Uterus (tissue), 2 donors: ENCODE data around the gene COL4A4.

Source experiments
- POLR2A ChIP-seq, 2 donors: fragments of 450-650 bp; IDR thresholded peaks; one replicate each; pipeline ENCODE4 v1.6.1; 2016; ENCODE audit warnings: antibody characterized with exemption in 2 of 2, mild to moderate bottlenecking in 1 of 2, moderate library complexity in 1 of 2
- TF ChIP-seq, protein P1 (sequence below), 4 experiments: fragments of 200-600 bp in 2 of 4; fragments of 450-650 bp in 2 of 4; sonication (generic) in 2 of 4; IDR thresholded peaks; one replicate each; pipeline ENCODE4 v1.5.1; 2016 to 2019; ENCODE audit warnings: antibody characterized with exemption in 4 of 4, mild to moderate bottlenecking in 2 of 4, moderate library complexity in 1 of 4

DNA sequence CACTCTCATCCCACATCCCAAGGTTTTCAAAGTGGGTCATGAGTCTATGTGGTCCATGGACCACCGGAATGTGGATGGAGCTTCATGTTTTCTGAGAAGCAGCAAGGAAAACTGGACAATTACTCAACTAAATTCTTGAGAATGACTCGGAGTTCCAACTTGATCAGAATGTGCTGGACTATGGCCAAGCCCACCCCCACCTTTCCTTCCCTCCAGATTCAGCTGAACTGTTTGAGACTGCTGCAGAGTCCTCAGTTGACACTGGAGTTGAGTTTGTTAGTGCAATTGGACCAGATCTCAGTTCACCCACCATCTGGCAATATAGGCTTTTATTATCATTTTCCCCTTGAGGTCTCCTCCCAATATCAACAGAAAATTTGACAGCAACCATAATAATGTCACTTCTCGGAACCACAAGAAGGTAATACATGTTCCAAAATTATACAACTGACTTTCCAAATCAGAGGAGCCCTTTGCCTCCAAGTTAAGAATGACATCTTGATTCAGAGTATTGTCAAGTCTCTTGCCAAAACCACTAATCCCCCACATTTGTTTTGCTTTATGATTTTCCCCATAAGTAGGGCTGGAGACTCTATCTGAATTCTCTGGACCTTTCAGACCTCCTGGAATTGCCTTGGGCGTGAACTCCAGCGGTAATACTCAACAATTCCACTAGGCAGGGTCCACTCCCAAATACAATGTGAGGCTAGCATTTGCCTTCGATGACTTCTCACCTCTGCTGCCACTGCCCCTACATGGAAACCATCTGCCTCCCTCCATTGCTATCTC is 8.8 kb downstream of the COL4A4 start:
- no peak for TF ChIP-seq POLR2A (IDR thresholded peaks at IDR 0.05)
- TF ChIP-seq, protein P1, sequence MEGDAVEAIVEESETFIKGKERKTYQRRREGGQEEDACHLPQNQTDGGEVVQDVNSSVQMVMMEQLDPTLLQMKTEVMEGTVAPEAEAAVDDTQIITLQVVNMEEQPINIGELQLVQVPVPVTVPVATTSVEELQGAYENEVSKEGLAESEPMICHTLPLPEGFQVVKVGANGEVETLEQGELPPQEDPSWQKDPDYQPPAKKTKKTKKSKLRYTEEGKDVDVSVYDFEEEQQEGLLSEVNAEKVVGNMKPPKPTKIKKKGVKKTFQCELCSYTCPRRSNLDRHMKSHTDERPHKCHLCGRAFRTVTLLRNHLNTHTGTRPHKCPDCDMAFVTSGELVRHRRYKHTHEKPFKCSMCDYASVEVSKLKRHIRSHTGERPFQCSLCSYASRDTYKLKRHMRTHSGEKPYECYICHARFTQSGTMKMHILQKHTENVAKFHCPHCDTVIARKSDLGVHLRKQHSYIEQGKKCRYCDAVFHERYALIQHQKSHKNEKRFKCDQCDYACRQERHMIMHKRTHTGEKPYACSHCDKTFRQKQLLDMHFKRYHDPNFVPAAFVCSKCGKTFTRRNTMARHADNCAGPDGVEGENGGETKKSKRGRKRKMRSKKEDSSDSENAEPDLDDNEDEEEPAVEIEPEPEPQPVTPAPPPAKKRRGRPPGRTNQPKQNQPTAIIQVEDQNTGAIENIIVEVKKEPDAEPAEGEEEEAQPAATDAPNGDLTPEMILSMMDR (IDR thresholded peaks at IDR 0.05), result no peak
